Kidney epithelial cell (primary cell): ENCODE results near the gene PPP4R1. TPM values are rescaled to one million over a fixed set of nuclear protein-coding genes. Genes with fewer than 3 reads are reported as not detected.

Source experiments
- DNase-seq: peaks from one replicate; pipeline ENCODE4 v3.0.0-alpha.2; 2010; ENCODE audit warnings: low read depth
- H3K27me3 ChIP-seq: 2 replicates; pipeline ENCODE4 v1.6.0; 2011; ENCODE audit warnings: low read length; ENCODE audit not compliant: control insufficient read depth, insufficient read depth
- H3K36me3 ChIP-seq: 2 replicates; pipeline ENCODE4 v1.5.1; 2011; ENCODE audit warnings: low read length; ENCODE audit not compliant: control insufficient read depth, insufficient read depth
- H3K4me3 ChIP-seq: 2 replicates; pipeline ENCODE4 v1.5.1; 2011; ENCODE audit warnings: low read depth, mild to moderate bottlenecking, control low read depth, low read length
- CTCF ChIP-seq: IDR thresholded peaks from 2 replicates; pipeline ENCODE4 v1.5.1; 2011; ENCODE audit warnings: mild to moderate bottlenecking, moderate library complexity, low read length, control low read depth, inconsistent platforms; ENCODE audit not compliant: insufficient read depth, poor library complexity, severe bottlenecking
- total RNA-seq: library from RNA; depleted of rRNA; stranded (reverse); fragments of >200 nt; gene quantifications from 2 replicates; pipeline ENCODE4 v1.2.3, GENCODE V29; 2015

Gene PPP4R1
- total RNA-seq, 1 donor from 2014 or later: 83.8 TPM

- H3K36me3 ChIP-seq: peaks cover 4% of the 10 kb centered on the region
- no peaks in the 10 kb centered on the region for H3K27me3 ChIP-seq
- H3K4me3 ChIP-seq: no peak overlapping the region
- TF ChIP-seq CTCF: no peak
- no peak for DNase-seq
Observed at GRCh38 chr18:9534844-9535243, 79.5 kb downstream of the PPP4R1 start.

GRCh38 chr18:9531791-9532410, 82.5 kb downstream of the PPP4R1 start:
- no peak for DNase-seq
- no peak for TF ChIP-seq CTCF
- Histone ChIP-seq H3K27me3 (no peaks in the 10 kb centered on the region), H3K36me3 (peaks cover 2% of the 10 kb centered on the region), H3K4me3 (no peak overlapping the region)

GRCh38 chr18:9530226-9531009, 83.9 kb downstream of the PPP4R1 start:
- DNase-seq: no peak
- no peaks in the 10 kb centered on the region for H3K27me3 ChIP-seq
- no peaks in the 10 kb centered on the region for H3K36me3 ChIP-seq
- H3K4me3 ChIP-seq: no peak overlapping the region
- TF ChIP-seq CTCF: no peak

GRCh38 chr18:9526458-9526857, 87.9 kb downstream of the PPP4R1 start:
- no peak overlapping the region for H3K4me3 ChIP-seq
- DNase-seq: no peak
- no peak for TF ChIP-seq CTCF

GRCh38 chr18:9522952-9523351, 91.4 kb downstream of the PPP4R1 start:
- Histone ChIP-seq H3K27me3 (no peaks in the 10 kb centered on the region), H3K36me3 (no peaks in the 10 kb centered on the region), H3K4me3 (no peak overlapping the region)
- no peak for TF ChIP-seq CTCF
- DNase-seq: no peak

More at GRCh38 chr18:9526458-9526857, 87.9 kb downstream of the PPP4R1 start:
- Histone ChIP-seq H3K27me3 (no peaks in the 10 kb centered on the region), H3K36me3 (no peaks in the 10 kb centered on the region)
